HS-27A (cell line): Measurements from ENCODE around the gene CDK5R2.

ENCODE experiments used
- DNase-seq: peaks from one replicate; pipeline ENCODE4 v3.0.0-alpha.2; 2012; ENCODE audit warnings: low read depth, missing footprints

CDK5R2 gene

GRCh38 chr2:218990052-218990451 lies 30.6 kb downstream of the CDK5R2 start:
- no peak for DNase-seq

GRCh38 chr2:218990612-218991011 lies 31.1 kb downstream of the CDK5R2 start:
- DNase-seq = no peak

- DNase-seq = no peak
Measured at GRCh38 chr2:218991674-218992168, 32.3 kb downstream of the CDK5R2 start.

- DNase-seq = no peak
Measured at GRCh38 chr2:218992196-218992595, 32.7 kb downstream of the CDK5R2 start.

- no peak for DNase-seq
Measured at GRCh38 chr2:218992703-218993344, 33.4 kb downstream of the CDK5R2 start.

- DNase-seq = no peak
Measured at GRCh38 chr2:218993345-218994315, 34.2 kb downstream of the CDK5R2 start, which contains the start of gene CRYBA2. CRYBA2 (minus strand) TSS chr2:218993422; CDS start chr2:218993176, 246 bp downstream.

GRCh38 chr2:218995561-218995960 lies 36.1 kb downstream of the CDK5R2 start:
- DNase-seq = no peak

- peak; percentile 19 for DNase-seq
Measured at GRCh38 chr2:218995972-218996711, 36.7 kb downstream of the CDK5R2 start.

- DNase-seq = no peak
Measured at GRCh38 chr2:218996937-218997336, 37.5 kb downstream of the CDK5R2 start.

- no peak for DNase-seq
Measured at GRCh38 chr2:218997731-218998130, 38.3 kb downstream of the CDK5R2 start.

GRCh38 chr2:218998414-218999002 lies 39.0 kb downstream of the CDK5R2 start:
- no peak for DNase-seq

GRCh38 chr2:218999021-218999880 lies 39.8 kb downstream of the CDK5R2 start:
- DNase-seq = no peak

- no peak for DNase-seq
Measured at GRCh38 chr2:218999881-219000568, 40.6 kb downstream of the CDK5R2 start.

GRCh38 chr2:219000569-219000960 lies 41.1 kb downstream of the CDK5R2 start:
- no peak for DNase-seq

GRCh38 chr2:219001100-219001576 lies 41.7 kb downstream of the CDK5R2 start:
- no peak for DNase-seq

GRCh38 chr2:219001577-219002394 lies 42.3 kb downstream of the CDK5R2 start:
- DNase-seq = no peak

- no peak for DNase-seq
Measured at GRCh38 chr2:219002395-219003266, 43.2 kb downstream of the CDK5R2 start.

GRCh38 chr2:219003267-219003634 lies 43.8 kb downstream of the CDK5R2 start:
- no peak for DNase-seq
